ENCODE results near the gene DAPL1. TPM values are rescaled to one million over a fixed set of nuclear protein-coding genes. Genes with fewer than 3 reads are reported as not detected.

The DAPL1 gene
- total and polyA plus RNA-seq, 2 experiments from 2014 or later, result not detected

DNA sequence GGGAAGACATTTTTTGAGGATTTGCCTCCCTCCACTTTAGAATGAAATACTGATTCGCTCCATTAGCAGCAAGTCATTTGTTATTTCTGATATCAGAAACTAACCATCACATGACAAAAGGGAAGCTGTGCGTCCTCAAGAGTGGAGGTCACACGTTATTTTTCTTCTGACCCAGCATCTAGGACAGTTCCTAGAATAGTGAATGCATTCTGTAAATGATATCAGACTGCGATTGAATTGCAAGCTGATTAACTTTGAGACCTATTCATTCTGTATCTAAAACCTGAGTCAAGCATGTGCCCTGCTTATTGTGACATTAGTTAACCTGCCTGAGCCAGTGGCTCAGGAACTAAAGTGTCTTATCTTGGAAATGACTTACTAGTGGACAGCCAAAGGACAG lies 10.1 kb downstream of the DAPL1 start:
- no peak overlapping the region for H3K4me3 ChIP-seq
- WGBS (ENCODE audit: low lambda C conversion rate, missing lambda C conversion rate), result 94% methylated on average over 4 of the region's 4 CpGs
- TF ChIP-seq EZH2 (IDR thresholded peaks at IDR 0.05; ENCODE audit: borderline replicate concordance), result no peak
- TF ChIP-seq, protein P1, sequence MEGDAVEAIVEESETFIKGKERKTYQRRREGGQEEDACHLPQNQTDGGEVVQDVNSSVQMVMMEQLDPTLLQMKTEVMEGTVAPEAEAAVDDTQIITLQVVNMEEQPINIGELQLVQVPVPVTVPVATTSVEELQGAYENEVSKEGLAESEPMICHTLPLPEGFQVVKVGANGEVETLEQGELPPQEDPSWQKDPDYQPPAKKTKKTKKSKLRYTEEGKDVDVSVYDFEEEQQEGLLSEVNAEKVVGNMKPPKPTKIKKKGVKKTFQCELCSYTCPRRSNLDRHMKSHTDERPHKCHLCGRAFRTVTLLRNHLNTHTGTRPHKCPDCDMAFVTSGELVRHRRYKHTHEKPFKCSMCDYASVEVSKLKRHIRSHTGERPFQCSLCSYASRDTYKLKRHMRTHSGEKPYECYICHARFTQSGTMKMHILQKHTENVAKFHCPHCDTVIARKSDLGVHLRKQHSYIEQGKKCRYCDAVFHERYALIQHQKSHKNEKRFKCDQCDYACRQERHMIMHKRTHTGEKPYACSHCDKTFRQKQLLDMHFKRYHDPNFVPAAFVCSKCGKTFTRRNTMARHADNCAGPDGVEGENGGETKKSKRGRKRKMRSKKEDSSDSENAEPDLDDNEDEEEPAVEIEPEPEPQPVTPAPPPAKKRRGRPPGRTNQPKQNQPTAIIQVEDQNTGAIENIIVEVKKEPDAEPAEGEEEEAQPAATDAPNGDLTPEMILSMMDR (IDR thresholded peaks at IDR 0.05; ENCODE audit: poor library complexity), result no peak
- TF ChIP-seq EZH2phosphoT487 (IDR thresholded peaks at IDR 0.05; ENCODE audit: low read depth, severe bottlenecking, unreplicated experiment), result no peak
- no peaks in the 10 kb centered on the region for H3K27me3 ChIP-seq
- no peaks in the 10 kb centered on the region for H3K9me2 ChIP-seq (replicated peaks; ENCODE audit: insufficient read depth)
- no peaks in the 10 kb centered on the region for H3K36me3 ChIP-seq (replicated peaks; ENCODE audit: insufficient read depth, low read depth)
- no peaks in the 10 kb centered on the region for H3K4me1 ChIP-seq (ENCODE audit: insufficient read depth)
- no peak overlapping the region for H3K27ac ChIP-seq
- no peaks in the 10 kb centered on the region for H3K79me2 ChIP-seq
- H2AFZ ChIP-seq, result no peak overlapping the region
- H3K9me3 ChIP-seq (ENCODE audit: low read depth), result no peaks in the 10 kb centered on the region
- H4K20me1 ChIP-seq (ENCODE audit: insufficient read depth, poor library complexity, severe bottlenecking), result no peaks in the 10 kb centered on the region
- H3K4me2 ChIP-seq, result no peak overlapping the region
- DNase-seq (ENCODE audit: low spot score), result no peak

DNA sequence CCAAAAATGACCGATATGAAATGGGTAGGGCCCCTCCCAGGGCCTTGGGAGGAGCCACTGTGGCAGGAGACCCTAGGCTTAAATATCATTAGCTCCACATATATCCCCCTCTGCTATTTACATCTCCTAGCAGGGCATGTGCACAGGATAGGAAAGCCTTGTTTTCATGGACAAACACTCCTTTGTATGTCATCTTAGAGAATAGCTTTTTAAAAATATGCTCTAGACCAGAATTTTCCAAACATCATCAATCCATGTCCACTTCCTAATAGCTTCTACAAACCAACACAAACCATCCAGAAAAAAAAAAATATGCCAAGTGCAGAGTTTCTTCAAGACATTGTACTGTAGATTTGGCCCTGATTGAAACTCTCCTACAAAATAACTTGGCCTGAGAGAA lies 10.8 kb downstream of the DAPL1 start:
- TF ChIP-seq EZH2 (IDR thresholded peaks at IDR 0.05; ENCODE audit: borderline replicate concordance), result no peak
- TF ChIP-seq, protein P1 (IDR thresholded peaks at IDR 0.05; ENCODE audit: poor library complexity), result no peak
- TF ChIP-seq EZH2phosphoT487 (IDR thresholded peaks at IDR 0.05; ENCODE audit: low read depth, severe bottlenecking, unreplicated experiment), result no peak
- no peaks in the 10 kb centered on the region for H3K9me2 ChIP-seq (replicated peaks; ENCODE audit: insufficient read depth)
- H3K4me3 ChIP-seq, result no peak overlapping the region
- no peaks in the 10 kb centered on the region for H3K9me3 ChIP-seq (ENCODE audit: low read depth)
- H2AFZ ChIP-seq, result no peak overlapping the region
- no peaks in the 10 kb centered on the region for H3K27me3 ChIP-seq
- WGBS (ENCODE audit: low lambda C conversion rate, missing lambda C conversion rate), result 92% methylated on average over 1 of the region's 1 CpG
- no peaks in the 10 kb centered on the region for H3K4me1 ChIP-seq (ENCODE audit: insufficient read depth)
- no peaks in the 10 kb centered on the region for H4K20me1 ChIP-seq (ENCODE audit: insufficient read depth, poor library complexity, severe bottlenecking)
- no peaks in the 10 kb centered on the region for H3K79me2 ChIP-seq
- H3K36me3 ChIP-seq (replicated peaks; ENCODE audit: insufficient read depth, low read depth), result no peaks in the 10 kb centered on the region
- H3K27ac ChIP-seq, result no peak overlapping the region
- no peak overlapping the region for H3K4me2 ChIP-seq
- DNase-seq (ENCODE audit: low spot score), result no peak

DNA sequence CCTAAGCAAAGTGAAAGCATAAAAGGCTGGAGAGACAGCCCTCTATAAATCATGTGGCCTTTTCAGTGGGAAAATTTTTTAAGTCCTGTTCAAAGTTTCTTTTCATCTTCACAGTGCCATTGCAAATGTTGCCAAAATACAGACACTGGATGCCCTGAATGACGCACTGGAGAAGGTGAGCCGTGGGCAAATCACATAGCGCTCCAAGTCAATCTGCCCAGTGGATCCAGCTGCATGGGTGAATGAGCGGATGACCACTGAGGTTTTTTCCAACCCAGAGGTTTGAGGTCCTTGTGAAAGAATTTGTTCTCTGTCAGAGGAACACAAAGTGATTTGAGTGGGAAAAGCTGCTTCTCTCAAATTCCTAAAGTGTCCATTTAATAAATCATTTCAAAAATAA lies 11.8 kb downstream of the DAPL1 start:
- 96% methylated on average over 4 of the region's 4 CpGs for WGBS (ENCODE audit: low lambda C conversion rate, missing lambda C conversion rate)
- TF ChIP-seq, protein P1 (IDR thresholded peaks at IDR 0.05; ENCODE audit: poor library complexity), result no peak
- H3K79me2 ChIP-seq, result no peaks in the 10 kb centered on the region

DNA sequence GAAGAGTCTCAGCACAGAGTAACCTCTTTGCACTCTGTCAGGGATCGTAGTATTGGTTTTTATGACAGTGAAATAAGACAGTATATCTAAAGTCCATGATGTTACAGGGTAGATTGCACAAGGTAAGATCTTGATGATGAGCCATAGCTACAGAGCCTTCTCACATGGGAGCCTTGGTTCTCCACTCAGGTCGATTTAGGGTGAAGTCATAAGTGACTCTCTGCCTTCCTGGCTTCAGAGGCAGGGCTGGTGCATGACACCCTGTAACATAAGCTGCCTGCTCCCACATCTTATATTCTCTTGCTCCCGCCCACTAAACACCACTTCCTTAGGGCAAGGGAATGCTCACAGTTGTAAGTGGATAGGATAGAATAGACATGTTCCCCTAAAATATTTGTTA lies 13.3 kb downstream of the DAPL1 start:
- H3K9me2 ChIP-seq (replicated peaks; ENCODE audit: insufficient read depth), result no peaks in the 10 kb centered on the region
- no peak overlapping the region for H3K27ac ChIP-seq
- DNase-seq (ENCODE audit: low spot score), result no peak
- H3K79me2 ChIP-seq, result no peaks in the 10 kb centered on the region
- TF ChIP-seq EZH2 (IDR thresholded peaks at IDR 0.05; ENCODE audit: borderline replicate concordance) (no peak), EZH2phosphoT487 (IDR thresholded peaks at IDR 0.05; ENCODE audit: low read depth, severe bottlenecking, unreplicated experiment) (no peak)
- TF ChIP-seq, protein P1 (IDR thresholded peaks at IDR 0.05; ENCODE audit: poor library complexity), result no peak
- H3K4me1 ChIP-seq (ENCODE audit: insufficient read depth), result no peaks in the 10 kb centered on the region
- WGBS (ENCODE audit: low lambda C conversion rate, missing lambda C conversion rate), result 81% methylated on average over 3 of the region's 3 CpGs
- H3K9me3 ChIP-seq (ENCODE audit: low read depth), result no peaks in the 10 kb centered on the region
- no peak overlapping the region for H3K4me2 ChIP-seq
- no peak overlapping the region for H2AFZ ChIP-seq
- no peak overlapping the region for H3K4me3 ChIP-seq
- H3K36me3 ChIP-seq (replicated peaks; ENCODE audit: insufficient read depth, low read depth), result no peaks in the 10 kb centered on the region
- no peaks in the 10 kb centered on the region for H4K20me1 ChIP-seq (ENCODE audit: insufficient read depth, poor library complexity, severe bottlenecking)
- no peaks in the 10 kb centered on the region for H3K27me3 ChIP-seq

More for the DNA sequence above, 11.8 kb downstream of the DAPL1 start:
- Histone ChIP-seq H3K9me2 (replicated peaks; ENCODE audit: insufficient read depth) (no peaks in the 10 kb centered on the region), H3K4me3 (no peak overlapping the region), H4K20me1 (ENCODE audit: insufficient read depth, poor library complexity, severe bottlenecking) (no peaks in the 10 kb centered on the region), H3K27me3 (no peaks in the 10 kb centered on the region), H2AFZ (no peak overlapping the region), H3K36me3 (replicated peaks; ENCODE audit: insufficient read depth, low read depth) (no peaks in the 10 kb centered on the region), H3K4me1 (ENCODE audit: insufficient read depth) (no peaks in the 10 kb centered on the region), H3K4me2 (no peak overlapping the region), H3K9me3 (ENCODE audit: low read depth) (no peaks in the 10 kb centered on the region), H3K27ac (no peak overlapping the region)
- DNase-seq (ENCODE audit: low spot score), result no peak

All from hepatocyte (in vitro differentiated cells).